ENCODE measurements around the gene SUSD3. TPM values are rescaled to one million over a fixed set of nuclear protein-coding genes. Genes with fewer than 3 reads are reported as not detected.

Gene SUSD3
- total and polyA plus RNA-seq, 2 donors (not counting 3 experiments of a cell fraction or from before 2014, with no cell fraction given), result not detected

DNA sequence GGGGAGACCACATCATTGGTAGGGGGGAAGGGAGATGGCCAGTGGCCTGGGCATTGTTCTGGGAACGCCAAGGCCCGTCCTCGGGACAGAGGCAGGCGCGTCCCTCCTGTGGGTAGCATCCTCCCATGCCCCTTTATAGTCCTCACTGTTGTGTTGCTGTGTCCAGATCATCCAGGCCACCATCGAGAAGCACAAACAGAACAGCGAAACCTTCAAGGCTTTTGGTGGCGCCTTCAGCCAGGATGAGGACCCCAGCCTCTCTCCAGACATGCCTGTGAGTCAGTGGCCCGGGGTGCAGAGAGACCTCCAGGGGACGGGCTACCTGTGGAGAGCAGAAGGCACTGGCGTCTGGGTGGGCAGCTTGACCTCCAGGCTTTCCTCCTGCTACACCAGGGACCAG is 38.4 kb upstream of the SUSD3 start:
- POLR2A ChIA-PET, result no interaction called here
- Histone ChIP-seq H3K4me1 (ENCODE audit: control insufficient read depth, extremely low read depth, insufficient read depth, low read length) (no peaks in the 10 kb centered on the region), H3K79me2 (ENCODE audit: control insufficient read depth, insufficient read depth, low read length) (no peaks in the 10 kb centered on the region), H3K9me1 (replicated peaks; ENCODE audit: control insufficient read depth, extremely low read depth, insufficient read depth, low read length) (no peaks in the 10 kb centered on the region), H3K27ac (ENCODE audit: insufficient read depth, low read depth, low read length) (no peak overlapping the region), H3K9me3 (replicated peaks; ENCODE audit: control insufficient read depth, insufficient read depth, low read length) (no peaks in the 10 kb centered on the region), H3K36me3 (ENCODE audit: control insufficient read depth in 2 of 2, extremely low read depth in 1 of 2, insufficient read depth in 2 of 2, low read length in 2 of 2) (no peaks in the 10 kb centered on the region), H3K27me3 (ENCODE audit: control insufficient read depth in 2 of 2, insufficient read depth in 2 of 2, low read length in 2 of 2) (no peaks in the 10 kb centered on the region), H3K4me3 (replicated peaks in 1 of 3; ENCODE audit: insufficient read depth in 1 of 3, low read depth in 1 of 3, low read length in 3 of 3) (no peak overlapping the region), H3K9ac (replicated peaks; ENCODE audit: extremely low read depth, insufficient read depth, low read length) (no peak overlapping the region), H4K20me1 (replicated peaks; ENCODE audit: control insufficient read depth, extremely low read depth, insufficient read depth, low read length) (no peaks in the 10 kb centered on the region), H3K4me2 (ENCODE audit: insufficient read depth, low read length) (no peak overlapping the region), H2AFZ (ENCODE audit: low read depth, low read length) (no peak overlapping the region)
- no TSS peak for BruUV-seq (replicated peaks)
- TF ChIP-seq EZH2 (IDR thresholded peaks at IDR 0.05; ENCODE audit: borderline replicate concordance, low read depth, low read length, severe bottlenecking), result no peak
- no peak for TF ChIP-seq POLR2A (IDR thresholded peaks at IDR 0.05; ENCODE audit: low read depth, low read length)
- TF ChIP-seq POLR2AphosphoS5 (IDR thresholded peaks at IDR 0.05; ENCODE audit: insufficient read depth, low read depth, low read length), result no peak
- TF ChIP-seq, protein P1, sequence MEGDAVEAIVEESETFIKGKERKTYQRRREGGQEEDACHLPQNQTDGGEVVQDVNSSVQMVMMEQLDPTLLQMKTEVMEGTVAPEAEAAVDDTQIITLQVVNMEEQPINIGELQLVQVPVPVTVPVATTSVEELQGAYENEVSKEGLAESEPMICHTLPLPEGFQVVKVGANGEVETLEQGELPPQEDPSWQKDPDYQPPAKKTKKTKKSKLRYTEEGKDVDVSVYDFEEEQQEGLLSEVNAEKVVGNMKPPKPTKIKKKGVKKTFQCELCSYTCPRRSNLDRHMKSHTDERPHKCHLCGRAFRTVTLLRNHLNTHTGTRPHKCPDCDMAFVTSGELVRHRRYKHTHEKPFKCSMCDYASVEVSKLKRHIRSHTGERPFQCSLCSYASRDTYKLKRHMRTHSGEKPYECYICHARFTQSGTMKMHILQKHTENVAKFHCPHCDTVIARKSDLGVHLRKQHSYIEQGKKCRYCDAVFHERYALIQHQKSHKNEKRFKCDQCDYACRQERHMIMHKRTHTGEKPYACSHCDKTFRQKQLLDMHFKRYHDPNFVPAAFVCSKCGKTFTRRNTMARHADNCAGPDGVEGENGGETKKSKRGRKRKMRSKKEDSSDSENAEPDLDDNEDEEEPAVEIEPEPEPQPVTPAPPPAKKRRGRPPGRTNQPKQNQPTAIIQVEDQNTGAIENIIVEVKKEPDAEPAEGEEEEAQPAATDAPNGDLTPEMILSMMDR (IDR thresholded peaks at IDR 0.05; ENCODE audit: extremely low read depth in 1 of 2, insufficient read depth in 1 of 2, low read depth in 1 of 2, low read length in 2 of 2), result no peak
- TF ChIP-seq, protein P2, sequence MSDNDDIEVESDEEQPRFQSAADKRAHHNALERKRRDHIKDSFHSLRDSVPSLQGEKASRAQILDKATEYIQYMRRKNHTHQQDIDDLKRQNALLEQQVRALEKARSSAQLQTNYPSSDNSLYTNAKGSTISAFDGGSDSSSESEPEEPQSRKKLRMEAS (IDR thresholded peaks at IDR 0.05; ENCODE audit: insufficient read depth, insufficient read length), result no peak
- no peak for TF ChIP-seq GATA2 (IDR thresholded peaks at IDR 0.05; ENCODE audit: insufficient read depth, insufficient read length, low read depth, low read length)
- TF ChIP-seq JUN (IDR thresholded peaks at IDR 0.05; ENCODE audit: borderline replicate concordance, insufficient read depth, insufficient read length, low read depth), result no peak
- TF ChIP-seq MYC (IDR thresholded peaks at IDR 0.05; ENCODE audit: low read depth, low read length), result no peak
- TF ChIP-seq FOS (IDR thresholded peaks at IDR 0.05; ENCODE audit: borderline replicate concordance, insufficient read depth, low read length), result no peak
- intact Hi-C loops (cut with micrococcal nuclease) (no loop called here), dilution Hi-C loops (cut with MboI; ENCODE audit: extremely low pct_ligation_motif_present, low sequenced_read_pairs) (no loop called here)
- CTCF ChIA-PET, result interaction anchor here (1.0 kb wide), 1 partner anchor 17 kb away, joined by 4 read pairs; no protein-coding TSS in a partner anchor
- FAIRE-seq (no peak), DNase-seq (ENCODE audit: low read depth, low spot score) (no peak)

Measured in endothelial cell of umbilical vein (primary cell).